Brain pericyte (primary cell): ENCODE results near the gene NDUFS3.

Experiments used
- DNase-seq: peaks from one replicate; pipeline ENCODE4 v3.0.0-alpha.2; 2012; ENCODE audit warnings: low read depth, low spot score

The NDUFS3 gene

DNA sequence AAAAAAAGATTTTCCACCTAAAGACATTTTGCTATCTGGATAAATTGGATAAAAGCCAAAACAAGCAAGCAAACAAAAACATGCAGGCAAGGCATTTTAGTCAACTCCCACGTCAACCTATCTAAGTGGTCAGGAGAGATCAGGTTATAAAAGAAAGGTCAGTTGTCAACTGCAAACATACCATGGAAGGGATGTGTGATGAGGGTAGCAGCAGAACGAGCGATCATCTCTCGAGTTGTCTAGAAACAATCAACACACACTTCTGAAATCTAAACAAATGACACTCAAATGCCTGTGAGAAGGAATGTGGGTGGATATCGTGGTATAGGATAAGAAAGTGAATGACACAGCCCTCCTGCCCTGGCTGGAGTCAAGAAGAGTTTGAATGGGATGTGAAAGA is 52.6 kb downstream of the NDUFS3 start:
- DNase-seq, result no peak
